ENCODE measurements around the gene ASF1A.
A peak's percentile ranks its signal among the peaks of the same experiment; 100 is the strongest.
"Not testable (repeated sequence)": the region's sequence is repeated elsewhere in the genome, so short reads cannot be mapped to it uniquely, and the experiment has no call there.

ASF1A gene

GRCh38 chr6:118893807-118894424 is at the start of gene ASF1A:
Gene ASF1A, plus strand, starts transcription at chr6:118894152. Its CDS starts 262 bp downstream, at chr6:118894414.
- FAIRE-seq (peak; percentile 97), DNase-seq (ENCODE audit: extremely low spot score, insufficient read length, low read depth) (peak; percentile 70)

GRCh38 chr6:118844915-118845314 is 49.0 kb upstream of the ASF1A start:
- FAIRE-seq (peak; percentile 35), DNase-seq (ENCODE audit: extremely low spot score, insufficient read length, low read depth) (no peak)

- FAIRE-seq = no peak
- DNase-seq (ENCODE audit: extremely low spot score, insufficient read length, low read depth) = no peak
These were observed 40.5 kb upstream of the ASF1A start for GRCh38 chr6:118853408-118853807.

- DNase-seq (ENCODE audit: extremely low spot score, insufficient read length, low read depth) (no peak), FAIRE-seq (no peak)
These were observed 37.7 kb upstream of the ASF1A start for GRCh38 chr6:118856301-118856700.

DNA sequence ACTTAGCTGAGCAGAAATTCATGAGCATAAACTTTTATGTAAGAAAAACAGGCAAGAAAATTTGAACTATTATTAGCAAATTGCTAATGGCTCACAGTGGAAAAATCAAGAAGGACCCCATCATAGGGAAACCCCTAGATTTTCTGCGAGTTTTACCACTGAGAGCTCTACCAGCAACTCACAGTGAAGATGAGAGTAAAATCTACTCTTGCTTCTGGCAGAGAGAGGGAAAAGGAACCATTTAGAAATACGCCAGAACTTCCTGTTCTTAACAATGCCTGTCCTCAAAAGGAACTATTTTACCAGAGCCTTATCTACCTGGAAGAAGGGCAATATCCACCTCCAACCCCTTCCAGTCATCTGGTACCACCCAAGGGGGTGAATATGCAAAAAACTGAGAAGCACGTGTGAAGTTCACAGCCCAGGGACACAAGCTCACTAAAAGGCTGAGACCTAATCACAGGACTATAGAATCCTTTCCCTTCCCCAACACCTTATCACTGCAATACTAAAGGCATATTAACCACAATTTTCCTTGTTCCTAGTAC is 34.4 kb upstream of the ASF1A start:
- FAIRE-seq (peak; percentile 67), DNase-seq (ENCODE audit: extremely low spot score, insufficient read length, low read depth) (no peak)

DNA sequence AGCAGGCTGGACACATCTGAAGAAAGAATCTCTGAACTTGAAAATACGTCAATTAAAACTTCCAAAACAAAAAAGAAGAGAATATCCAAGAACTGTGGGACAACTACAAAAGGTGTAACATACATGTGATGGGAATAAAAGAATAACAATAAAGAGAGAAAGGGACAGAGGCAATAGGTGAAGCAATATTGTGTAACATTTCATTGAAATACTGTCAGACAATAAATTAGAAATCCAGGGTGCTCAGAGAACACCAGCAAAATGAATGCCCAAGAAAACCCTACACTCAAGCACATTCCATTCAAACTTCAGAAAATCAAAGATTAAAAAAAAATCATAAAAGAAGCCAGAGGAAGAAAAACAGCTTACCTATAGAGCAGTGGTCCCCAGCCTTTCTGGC is 33.6 kb upstream of the ASF1A start:
- FAIRE-seq (no peak), DNase-seq (ENCODE audit: extremely low spot score, insufficient read length, low read depth) (no peak)

- no peak for DNase-seq (ENCODE audit: extremely low spot score, insufficient read length, low read depth)
- no peak for FAIRE-seq
These were observed 33.1 kb upstream of the ASF1A start for GRCh38 chr6:118860880-118861279.

GRCh38 chr6:118862443-118862842 is 31.5 kb upstream of the ASF1A start:
- DNase-seq (ENCODE audit: extremely low spot score, insufficient read length, low read depth) = no peak
- no peak for FAIRE-seq

GRCh38 chr6:118864341-118865099 is 29.4 kb upstream of the ASF1A start:
- DNase-seq (ENCODE audit: extremely low spot score, insufficient read length, low read depth) = no peak
- FAIRE-seq = no peak

DNA sequence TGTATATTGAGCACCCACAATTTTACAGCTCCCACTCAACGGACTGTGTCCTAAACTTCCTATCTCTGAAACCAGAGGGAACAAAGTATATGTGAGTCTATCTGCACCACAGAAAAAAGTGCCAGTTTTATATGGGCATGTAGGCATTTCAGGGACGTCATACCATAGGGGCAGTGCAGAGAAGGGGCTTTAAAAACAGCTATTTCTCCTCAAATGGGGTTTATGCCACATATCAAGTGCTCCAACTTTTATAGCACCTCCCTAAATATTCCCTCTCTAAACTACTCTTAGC is 28.9 kb upstream of the ASF1A start:
- FAIRE-seq (no peak), DNase-seq (ENCODE audit: extremely low spot score, insufficient read length, low read depth) (no peak)

- FAIRE-seq (no peak), DNase-seq (ENCODE audit: extremely low spot score, insufficient read length, low read depth) (no peak)
These were observed 26.8 kb upstream of the ASF1A start for GRCh38 chr6:118867181-118867580.

- DNase-seq (ENCODE audit: extremely low spot score, insufficient read length, low read depth); FAIRE-seq: not testable (repeated sequence)
These were observed 25.1 kb upstream of the ASF1A start for GRCh38 chr6:118868901-118869300.

DNA sequence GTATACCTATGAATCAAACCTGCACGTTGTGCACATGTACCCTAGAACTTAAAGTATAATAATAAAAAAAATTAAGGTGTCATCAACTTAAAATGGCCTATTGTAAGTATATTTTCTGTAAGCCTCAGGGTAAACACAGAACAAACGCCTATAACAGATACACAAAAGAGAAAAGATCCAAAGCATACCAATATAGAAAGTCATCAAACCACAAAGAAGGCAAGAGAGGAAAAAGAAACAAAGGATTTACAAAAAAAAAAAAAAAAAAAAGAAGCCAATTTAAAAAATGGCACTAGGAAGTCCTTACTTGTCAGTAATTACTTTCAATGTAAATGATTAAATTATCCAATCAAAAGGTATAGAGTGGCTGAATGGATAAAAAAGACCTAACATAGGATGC is 24.6 kb upstream of the ASF1A start:
- FAIRE-seq = no peak

DNA sequence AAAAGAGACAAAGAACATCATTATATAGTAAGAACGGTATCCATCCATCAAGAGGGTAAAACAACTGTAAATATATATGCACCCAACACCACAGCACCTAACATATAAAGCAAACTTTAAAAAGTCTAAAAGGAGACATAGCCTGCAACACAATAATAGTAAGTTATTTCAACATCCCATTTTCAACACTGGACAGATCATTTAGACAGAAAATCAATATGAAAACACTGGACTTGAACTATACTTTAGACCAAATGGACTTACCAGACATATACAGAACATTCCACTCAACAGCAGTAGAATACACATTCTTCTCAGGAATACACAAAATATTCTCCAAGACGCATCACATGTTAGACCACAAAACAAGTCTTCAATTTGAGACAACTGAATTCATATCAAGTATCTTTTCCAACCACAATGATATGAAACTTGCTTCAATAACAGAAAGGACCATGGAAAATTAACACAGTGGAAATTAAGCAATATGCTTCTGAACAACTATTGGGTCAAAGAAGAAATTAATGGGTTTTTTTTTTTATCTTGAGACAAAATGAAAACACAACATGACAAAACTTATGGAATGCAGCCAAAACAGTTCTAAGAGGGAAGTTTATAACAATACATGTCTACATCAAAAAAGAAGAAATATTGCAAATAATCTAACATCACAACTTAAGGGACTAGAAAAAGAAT is 23.9 kb upstream of the ASF1A start:
- FAIRE-seq (no peak), DNase-seq (ENCODE audit: extremely low spot score, insufficient read length, low read depth) (no peak)

More for the DNA sequence above, 24.6 kb upstream of the ASF1A start:
- DNase-seq (ENCODE audit: extremely low spot score, insufficient read length, low read depth) = no peak

- DNase-seq (ENCODE audit: extremely low spot score, insufficient read length, low read depth) (no peak), FAIRE-seq (no peak)
These were observed 22.6 kb upstream of the ASF1A start for GRCh38 chr6:118871331-118871730.

DNA sequence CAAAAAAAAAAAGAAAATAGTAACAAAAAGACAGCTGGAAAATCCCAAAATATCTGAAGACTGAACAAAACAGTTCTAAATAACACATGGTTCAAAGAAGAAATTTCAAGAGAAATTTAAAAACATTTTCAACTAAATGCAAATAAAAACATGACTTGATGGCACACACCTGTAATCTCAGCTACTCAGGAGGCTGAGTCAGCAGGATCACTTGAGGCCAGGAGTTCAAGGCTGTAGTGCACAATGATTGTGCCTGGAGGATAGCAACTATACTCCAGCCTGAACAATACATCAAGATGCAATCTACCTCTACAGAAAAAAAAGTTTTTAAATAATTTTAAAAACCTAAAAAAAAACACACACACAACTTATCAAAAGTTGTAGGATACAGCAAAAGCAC is 21.6 kb upstream of the ASF1A start:
- DNase-seq (ENCODE audit: extremely low spot score, insufficient read length, low read depth) (no peak), FAIRE-seq (no peak)

GRCh38 chr6:118872726-118873125 is 21.2 kb upstream of the ASF1A start:
- DNase-seq (ENCODE audit: extremely low spot score, insufficient read length, low read depth) (no peak), FAIRE-seq (no peak)

- FAIRE-seq (no peak), DNase-seq (ENCODE audit: extremely low spot score, insufficient read length, low read depth) (no peak)
These were observed 20.7 kb upstream of the ASF1A start for GRCh38 chr6:118873239-118873638.

DNA sequence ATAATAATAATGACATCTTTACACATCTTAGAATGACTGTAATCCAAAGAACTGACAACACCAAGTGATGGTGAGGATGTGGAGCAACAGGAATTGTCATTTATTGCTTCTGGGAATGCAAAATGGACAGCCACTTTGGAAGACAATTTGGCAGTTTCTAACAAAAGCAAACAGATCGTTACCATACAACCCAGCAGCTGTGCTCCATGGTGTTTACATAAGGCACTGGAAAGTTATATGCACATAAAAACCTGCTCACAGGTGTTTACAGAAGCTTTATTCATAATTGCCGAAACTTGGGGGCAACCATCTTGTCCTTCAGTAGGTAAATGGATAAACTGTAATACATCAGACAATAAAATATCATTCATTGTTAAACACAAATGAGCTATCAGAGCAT is 18.3 kb upstream of the ASF1A start:
- DNase-seq (ENCODE audit: extremely low spot score, insufficient read length, low read depth) = no peak

DNA sequence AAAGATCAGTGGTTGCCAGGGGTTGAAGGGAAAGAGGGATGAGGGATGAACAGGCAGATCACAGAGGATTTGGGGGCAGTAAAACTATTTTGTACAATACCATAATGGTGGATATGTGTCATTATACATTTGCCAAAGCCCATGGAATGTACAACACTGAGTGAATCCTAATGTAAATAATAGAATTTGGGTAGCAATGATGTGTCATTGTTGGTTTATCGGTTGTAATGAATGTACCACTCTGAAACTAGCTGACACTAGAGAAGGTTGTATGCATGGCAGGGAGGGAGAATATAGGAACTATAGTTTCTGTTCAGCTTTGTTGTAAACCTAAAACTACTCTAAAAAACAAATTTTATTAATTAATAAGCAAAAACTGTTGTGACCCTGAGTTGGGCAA is 17.8 kb upstream of the ASF1A start:
- DNase-seq (ENCODE audit: extremely low spot score, insufficient read length, low read depth) (no peak), FAIRE-seq (no peak)

More for the DNA sequence above, 18.3 kb upstream of the ASF1A start:
- no peak for FAIRE-seq

GRCh38 chr6:118876814-118877213 is 17.1 kb upstream of the ASF1A start:
- DNase-seq (ENCODE audit: extremely low spot score, insufficient read length, low read depth) (no peak), FAIRE-seq (no peak)

Measured in GM18507 (cell line).